Activated CD8-positive, alpha-beta memory T cell treated with anti-CD3 and anti-CD28 coated beads for 24 hours (primary cell): ENCODE results near the gene TMTC1.

Experiments used
- DNase-seq: peaks from one replicate; pipeline ENCODE4 v3.0.0-alpha.2; 2020

Gene TMTC1

DNA sequence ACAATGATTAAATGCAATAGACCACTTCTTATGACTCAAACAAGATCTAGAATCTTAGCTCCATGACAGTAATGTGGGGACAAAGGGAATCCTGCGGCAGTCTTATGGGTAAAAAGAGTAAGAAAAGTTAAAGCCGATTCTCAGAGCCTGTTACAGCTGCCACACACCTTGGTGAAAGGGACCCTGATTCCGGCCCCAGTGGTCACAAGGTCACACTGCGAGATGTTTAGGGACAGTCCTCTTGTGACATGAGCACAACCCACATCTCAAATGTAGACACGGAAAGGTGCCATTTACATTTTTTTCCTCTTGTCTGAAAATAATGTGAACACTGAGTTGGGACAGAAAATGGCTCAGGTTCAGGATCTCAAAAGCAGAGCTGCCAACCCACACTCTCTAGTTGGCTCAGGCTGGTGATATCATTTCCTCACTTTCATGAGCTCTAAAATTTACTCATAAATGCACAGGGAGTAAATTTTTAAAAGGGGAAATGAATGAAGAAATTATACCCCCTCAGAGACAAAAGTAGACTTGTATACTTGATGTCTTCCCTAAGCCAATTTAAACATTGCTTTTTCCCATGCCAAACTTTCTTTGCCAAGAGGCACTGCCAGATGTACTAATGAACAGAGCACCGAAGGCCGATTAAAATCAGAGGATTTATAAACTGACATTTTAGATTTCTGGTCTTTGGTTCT is 173.1 kb downstream of the TMTC1 start:
- DNase-seq = no peak

DNA sequence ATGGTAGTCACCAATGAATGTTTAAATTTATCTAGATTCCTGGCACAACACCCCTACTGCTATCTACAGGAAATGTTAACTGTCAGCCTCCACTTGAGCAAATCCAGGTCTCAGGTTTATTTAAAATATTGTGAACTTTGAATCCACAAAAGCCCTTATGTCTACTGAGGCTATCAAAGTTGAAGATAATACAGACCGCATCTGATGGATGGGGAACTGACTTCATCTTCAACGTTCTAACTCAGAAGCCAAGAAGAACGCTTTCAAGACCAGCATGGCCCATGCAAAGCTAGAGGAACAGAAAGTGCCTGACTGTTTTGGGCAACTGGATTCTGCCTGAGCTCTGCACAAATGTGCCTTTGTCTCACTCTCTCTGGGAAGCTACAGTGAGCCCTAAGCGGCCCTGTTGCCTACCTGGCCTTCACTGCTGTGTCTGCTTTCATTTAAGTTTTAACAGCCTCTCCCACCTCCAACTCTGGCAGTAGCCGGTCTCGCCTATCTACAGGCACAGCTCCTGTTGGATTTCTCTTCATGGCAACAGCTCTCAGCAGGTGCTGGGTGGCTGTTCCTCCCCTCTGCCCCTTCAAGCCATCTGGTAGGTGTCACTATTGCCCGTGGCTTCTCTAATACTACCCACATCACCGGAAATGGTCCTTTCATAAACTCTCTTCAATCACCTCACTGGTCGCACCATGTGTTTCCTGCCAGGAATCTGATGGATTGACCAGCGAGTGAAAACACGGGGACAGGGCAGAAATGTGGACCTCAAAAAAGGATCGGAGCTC is 174.1 kb downstream of the TMTC1 start:
- no peak for DNase-seq

GRCh38 chr12:29608581-29608980 is 175.2 kb downstream of the TMTC1 start:
- DNase-seq = no peak

DNA sequence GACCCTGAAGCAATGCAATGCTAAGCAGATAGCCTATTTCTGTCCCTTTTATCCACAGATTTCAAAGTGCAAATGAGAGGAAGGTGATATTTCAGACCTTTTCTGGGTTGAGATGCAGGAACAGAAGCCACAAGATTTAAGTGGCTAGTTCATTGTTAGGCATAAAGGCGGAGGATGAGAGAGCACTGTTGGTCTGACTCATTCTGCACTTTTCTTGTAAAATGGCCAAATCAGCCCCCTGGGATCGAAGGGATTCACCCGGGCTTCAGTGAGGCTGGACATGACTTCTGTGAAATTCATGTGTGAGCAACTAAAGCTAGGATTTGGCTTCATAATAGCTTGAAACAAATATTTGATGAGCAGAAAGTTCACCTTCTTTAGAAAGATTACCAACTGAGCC is 184.4 kb downstream of the TMTC1 start:
- DNase-seq = no peak

- no peak for DNase-seq
Observed at GRCh38 chr12:29595071-29595755, 188.5 kb downstream of the TMTC1 start.

GRCh38 chr12:29593001-29593400 is 190.7 kb downstream of the TMTC1 start:
- no peak for DNase-seq

DNA sequence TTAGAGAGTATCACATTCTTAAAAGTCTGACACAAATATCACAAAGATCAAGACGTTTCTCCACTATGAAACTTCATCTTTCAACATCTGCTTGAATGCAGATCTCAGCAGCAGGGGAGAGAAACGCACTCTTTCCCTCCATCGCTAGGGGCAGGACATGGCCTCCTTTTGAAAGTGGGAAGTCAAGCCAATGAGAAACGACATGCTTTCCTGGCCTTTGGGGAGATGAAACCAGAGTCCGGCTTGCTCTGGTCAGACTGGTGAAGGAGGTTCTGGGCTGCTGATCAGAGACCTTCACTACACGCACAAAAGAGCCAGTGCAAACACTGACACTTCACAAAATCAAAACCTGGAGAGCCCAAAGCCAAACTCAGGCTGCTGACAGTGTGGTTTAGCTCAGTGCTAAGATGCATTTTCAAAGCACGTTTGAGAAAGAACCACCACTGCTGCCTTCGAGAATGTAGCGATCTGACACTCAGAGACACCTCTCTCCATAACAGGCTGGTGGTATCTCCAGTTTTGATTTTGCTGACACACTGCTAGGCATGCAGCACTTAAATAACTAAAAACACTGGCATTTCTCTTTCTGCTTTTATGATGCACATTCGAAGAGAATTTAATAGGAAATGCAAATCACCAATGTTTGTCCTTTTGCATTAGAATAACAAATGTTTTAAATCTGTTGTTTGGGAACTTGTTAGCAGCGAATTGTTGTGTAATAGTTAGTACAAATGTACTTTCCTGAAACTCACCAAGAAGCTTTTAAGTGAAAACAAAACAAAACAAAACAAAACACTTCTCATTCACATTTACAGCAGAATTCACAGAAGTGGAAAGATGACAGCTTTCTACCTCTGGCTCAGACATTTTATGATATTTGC is 192.4 kb downstream of the TMTC1 start:
- no peak for DNase-seq

- no peak for DNase-seq
Observed at GRCh38 chr12:29589851-29590250, 193.9 kb downstream of the TMTC1 start.

DNA sequence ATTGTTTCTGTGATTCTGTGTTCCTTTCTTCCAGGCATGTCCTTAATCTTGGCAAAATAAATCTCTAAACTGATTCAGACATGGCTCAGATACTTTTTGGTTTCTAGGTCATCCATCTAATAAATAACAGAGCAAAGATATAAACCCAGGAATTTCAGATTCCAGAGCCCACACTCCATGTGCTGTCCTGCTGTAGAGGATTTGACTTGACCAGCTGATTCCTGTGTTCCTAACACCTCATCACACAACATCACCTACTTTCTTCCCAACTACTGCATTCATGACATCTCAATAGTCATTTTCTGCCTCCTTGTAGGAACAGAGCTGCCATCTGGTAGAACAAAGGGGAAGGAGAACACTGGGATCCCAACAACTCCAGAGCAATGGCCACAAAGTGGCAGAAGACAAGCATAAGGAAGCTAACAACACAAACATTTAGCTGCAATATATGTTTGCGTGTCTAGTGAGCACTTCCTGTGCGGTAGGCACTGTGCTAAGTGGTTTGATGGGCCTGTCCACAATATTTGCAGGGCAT is 194.4 kb downstream of the TMTC1 start:
- no peak for DNase-seq

DNA sequence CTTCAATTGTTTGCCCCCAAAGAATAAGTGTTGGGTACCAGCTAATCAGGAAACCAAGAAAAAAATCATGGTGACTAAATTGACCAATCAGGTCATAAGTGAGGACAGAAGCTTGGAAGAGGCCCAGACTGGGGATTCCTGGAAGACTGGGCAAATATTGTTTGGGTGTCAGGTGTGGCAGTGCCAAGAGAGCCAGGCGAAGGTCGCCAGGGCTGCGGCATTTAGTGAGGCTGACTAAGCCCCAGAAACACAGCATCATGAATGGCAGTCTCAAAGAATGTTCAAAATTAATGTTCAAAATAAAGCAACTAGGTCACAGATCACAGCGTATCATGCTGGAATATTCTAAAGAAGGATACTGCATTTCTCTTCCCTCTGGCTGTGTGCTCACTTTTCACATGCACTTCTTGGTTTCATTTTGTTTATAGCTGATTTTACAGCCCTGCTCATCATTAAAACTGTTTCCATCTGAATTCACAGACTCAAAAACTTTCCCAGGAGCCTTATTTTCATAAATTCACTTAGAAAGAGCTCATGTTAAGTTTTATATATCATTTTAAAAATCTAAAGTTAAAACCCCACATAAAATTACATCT is 201.0 kb downstream of the TMTC1 start:
- DNase-seq = no peak

DNA sequence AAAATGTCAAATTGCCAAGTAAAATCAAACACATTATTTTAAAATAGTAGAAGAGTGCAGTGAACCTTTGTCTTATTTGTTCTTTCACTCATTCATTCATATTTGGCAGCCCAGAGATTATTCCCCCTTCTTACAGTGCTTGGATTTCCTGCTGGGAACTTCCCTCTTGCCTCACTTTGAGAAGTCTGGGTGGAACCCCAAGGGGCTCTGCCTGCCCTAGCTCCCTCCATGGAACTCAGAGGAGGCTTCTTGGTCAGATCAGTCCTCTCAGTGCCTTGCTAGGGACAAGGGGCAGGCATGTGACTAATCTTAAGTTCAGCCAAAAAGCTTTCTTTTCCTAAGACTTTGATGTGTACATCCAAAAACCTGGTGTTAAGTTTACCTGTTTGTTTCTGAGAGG is 201.6 kb downstream of the TMTC1 start:
- no peak for DNase-seq

GRCh38 chr12:29581631-29582030 is 202.1 kb downstream of the TMTC1 start:
- no peak for DNase-seq

GRCh38 chr12:29580971-29581370 is 202.8 kb downstream of the TMTC1 start:
- no peak for DNase-seq

GRCh38 chr12:29578731-29579130 is 205.0 kb downstream of the TMTC1 start:
- DNase-seq = no peak

GRCh38 chr12:29578070-29578469 is 205.7 kb downstream of the TMTC1 start:
- DNase-seq = no peak

- DNase-seq = no peak
Observed at GRCh38 chr12:29574500-29574899, 209.2 kb downstream of the TMTC1 start.

DNA sequence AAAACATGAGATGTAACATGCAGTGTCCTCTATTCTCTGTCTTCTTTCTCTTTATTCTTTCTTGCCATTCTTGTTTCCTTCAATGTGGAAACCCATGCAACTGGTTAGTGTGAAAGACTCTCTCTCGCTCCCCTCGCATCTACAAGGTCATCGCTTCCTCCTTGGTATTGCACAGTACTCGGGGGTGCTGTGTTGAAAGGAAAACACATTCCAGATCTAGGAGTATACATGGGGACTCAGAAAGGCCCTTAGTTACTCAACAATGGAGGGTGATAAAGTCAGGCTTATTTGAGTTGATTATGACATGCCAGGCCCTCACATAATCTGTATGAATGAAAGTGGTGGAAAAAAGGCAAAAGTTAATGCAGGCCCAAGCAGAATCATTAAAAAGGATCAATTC is 210.8 kb downstream of the TMTC1 start:
- no peak for DNase-seq

DNA sequence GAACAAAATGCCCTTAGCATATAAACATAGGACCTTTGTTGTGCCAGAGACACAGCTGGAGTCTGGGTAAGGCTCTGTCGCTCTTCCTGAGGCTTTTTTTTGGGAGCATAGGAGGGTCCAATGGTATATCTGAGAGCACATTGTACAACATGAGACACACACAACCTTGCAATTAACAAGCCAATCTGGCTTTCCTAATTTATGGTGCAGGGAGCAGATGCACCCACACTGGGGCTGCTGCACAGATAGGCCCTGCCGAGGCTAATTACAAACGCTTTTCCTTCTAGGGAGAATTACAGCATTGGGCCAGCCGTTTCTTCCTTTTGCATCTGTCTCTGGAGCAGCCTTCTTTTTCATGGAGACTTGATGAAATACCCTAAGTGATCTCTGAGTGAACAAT is 211.3 kb downstream of the TMTC1 start:
- no peak for DNase-seq

GRCh38 chr12:29569132-29569757 is 214.5 kb downstream of the TMTC1 start:
- DNase-seq = no peak

DNA sequence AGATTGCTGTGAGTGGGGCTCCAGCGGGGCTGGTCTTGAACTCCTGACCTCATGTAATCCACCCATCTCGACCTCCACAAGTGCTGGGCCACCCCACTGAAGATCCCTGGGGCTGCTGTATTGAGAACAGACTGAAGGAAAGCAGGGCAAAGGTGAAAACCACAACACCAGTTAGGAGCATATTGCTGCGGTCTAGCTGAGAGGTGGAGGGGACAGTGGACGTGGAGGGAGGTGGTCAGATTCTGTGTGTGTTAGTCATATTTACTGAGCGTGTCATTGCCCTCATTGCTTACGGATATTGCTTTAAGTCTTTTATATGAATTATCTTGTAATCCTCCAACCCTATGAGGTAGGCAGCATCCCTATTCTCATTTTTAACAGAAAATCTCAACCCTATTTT is 217.3 kb downstream of the TMTC1 start:
- DNase-seq = no peak

DNA sequence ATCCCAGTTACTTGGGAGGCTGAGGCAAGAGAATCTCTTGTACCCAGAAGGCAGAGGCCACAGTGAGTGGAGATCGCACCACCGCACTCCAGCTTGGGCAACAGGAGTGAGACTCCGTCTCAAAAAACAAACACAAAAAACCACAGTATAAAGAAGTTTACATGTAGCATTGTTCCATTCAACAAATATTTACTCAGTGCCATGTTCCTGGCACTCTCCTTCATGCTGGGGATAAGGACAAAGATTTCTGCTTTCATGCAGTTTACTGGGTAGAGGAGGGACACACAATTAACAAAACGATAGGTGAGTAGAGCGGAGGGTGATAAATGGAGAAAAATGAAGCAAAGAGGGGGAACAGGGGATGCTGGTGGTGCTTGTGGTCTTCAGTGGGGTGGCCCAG is 218.0 kb downstream of the TMTC1 start:
- no peak for DNase-seq

- no peak for DNase-seq
Observed at GRCh38 chr12:29564925-29565324, 218.8 kb downstream of the TMTC1 start.
